NCI-H69 (cell line): ENCODE results near the gene C1QTNF6.
A peak's percentile ranks its signal among the peaks of the same experiment; 100 is the strongest.
"Not testable (repeated sequence)": the region's sequence is repeated elsewhere in the genome, so short reads cannot be mapped to it uniquely, and the experiment has no call there.

ENCODE experiments used
- DNase-seq: peaks from one replicate; lab custom pipeline; 2025; lab: John Stamatoyannopoulos, UW

Gene C1QTNF6

GRCh38 chr22:37176464-37177061 is 11.5 kb downstream of the C1QTNF6 start:
- no peak for DNase-seq

GRCh38 chr22:37175414-37176281 is 12.4 kb downstream of the C1QTNF6 start:
- no peak for DNase-seq

GRCh38 chr22:37174964-37175363 is 13.1 kb downstream of the C1QTNF6 start:
- DNase-seq = no peak

- DNase-seq = no peak
Measured at GRCh38 chr22:37173709-37174108, 14.3 kb downstream of the C1QTNF6 start.

GRCh38 chr22:37172266-37173245 is 15.5 kb downstream of the C1QTNF6 start:
- no peak for DNase-seq

- DNase-seq = no peak
Measured at GRCh38 chr22:37171662-37172061, 16.4 kb downstream of the C1QTNF6 start.

GRCh38 chr22:37170689-37171405 is 17.2 kb downstream of the C1QTNF6 start:
- not testable (repeated sequence) for DNase-seq

- DNase-seq = no peak
Measured at GRCh38 chr22:37169947-37170688, 17.9 kb downstream of the C1QTNF6 start.

GRCh38 chr22:37169406-37169805 is 18.6 kb downstream of the C1QTNF6 start:
- DNase-seq = no peak

- DNase-seq = no peak
Measured at GRCh38 chr22:37167981-37168647, 19.9 kb downstream of the C1QTNF6 start.

GRCh38 chr22:37167176-37167980 is 20.7 kb downstream of the C1QTNF6 start:
- no peak for DNase-seq

GRCh38 chr22:37166675-37167066 is 21.4 kb downstream of the C1QTNF6 start:
- DNase-seq = peak; percentile 61

GRCh38 chr22:37165940-37166674 is 21.9 kb downstream of the C1QTNF6 start:
- DNase-seq = no peak

- DNase-seq = no peak
Measured at GRCh38 chr22:37165066-37165465, 23.0 kb downstream of the C1QTNF6 start.

GRCh38 chr22:37164505-37164887 is 23.6 kb downstream of the C1QTNF6 start:
- DNase-seq = no peak

- no peak for DNase-seq
Measured at GRCh38 chr22:37163575-37164504, 24.2 kb downstream of the C1QTNF6 start.

GRCh38 chr22:37163096-37163489 is 25.0 kb downstream of the C1QTNF6 start:
- no peak for DNase-seq
